ENCODE data around the gene RSRC1.

DNA sequence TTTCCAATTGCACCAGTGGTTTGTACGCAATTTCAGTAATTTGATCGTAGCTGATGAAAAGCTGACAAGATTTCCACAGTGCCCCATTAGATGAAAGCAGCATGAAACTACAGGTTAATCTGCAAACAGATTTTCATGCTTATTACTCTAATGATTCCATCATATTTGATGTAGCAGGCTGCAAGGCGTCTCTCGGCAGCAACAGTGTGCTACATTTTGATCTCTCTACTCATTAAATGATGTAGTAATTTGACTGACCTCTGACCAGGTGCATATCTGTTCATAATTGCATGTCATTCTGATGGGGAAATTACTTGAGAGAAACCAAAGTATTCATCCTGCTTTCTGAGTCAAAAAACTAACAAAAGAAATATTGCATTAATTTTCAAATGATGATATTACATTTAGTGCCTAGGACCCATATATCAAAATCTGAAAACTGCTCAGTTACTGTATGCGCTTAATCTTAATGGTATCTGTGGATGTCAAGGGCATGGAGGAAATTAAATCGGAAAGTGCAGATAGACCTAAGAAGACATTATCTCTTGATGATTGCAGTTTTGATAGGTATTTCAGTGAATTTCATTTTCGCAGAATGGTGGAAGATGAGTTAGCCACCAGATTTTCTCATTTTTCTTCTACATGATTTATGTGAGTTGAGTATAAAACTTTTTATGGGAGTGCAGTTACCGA lies 198.5 kb downstream of the RSRC1 start:
- TF ChIP-seq, protein P1, sequence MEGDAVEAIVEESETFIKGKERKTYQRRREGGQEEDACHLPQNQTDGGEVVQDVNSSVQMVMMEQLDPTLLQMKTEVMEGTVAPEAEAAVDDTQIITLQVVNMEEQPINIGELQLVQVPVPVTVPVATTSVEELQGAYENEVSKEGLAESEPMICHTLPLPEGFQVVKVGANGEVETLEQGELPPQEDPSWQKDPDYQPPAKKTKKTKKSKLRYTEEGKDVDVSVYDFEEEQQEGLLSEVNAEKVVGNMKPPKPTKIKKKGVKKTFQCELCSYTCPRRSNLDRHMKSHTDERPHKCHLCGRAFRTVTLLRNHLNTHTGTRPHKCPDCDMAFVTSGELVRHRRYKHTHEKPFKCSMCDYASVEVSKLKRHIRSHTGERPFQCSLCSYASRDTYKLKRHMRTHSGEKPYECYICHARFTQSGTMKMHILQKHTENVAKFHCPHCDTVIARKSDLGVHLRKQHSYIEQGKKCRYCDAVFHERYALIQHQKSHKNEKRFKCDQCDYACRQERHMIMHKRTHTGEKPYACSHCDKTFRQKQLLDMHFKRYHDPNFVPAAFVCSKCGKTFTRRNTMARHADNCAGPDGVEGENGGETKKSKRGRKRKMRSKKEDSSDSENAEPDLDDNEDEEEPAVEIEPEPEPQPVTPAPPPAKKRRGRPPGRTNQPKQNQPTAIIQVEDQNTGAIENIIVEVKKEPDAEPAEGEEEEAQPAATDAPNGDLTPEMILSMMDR (IDR thresholded peaks at IDR 0.05; ENCODE audit: low read depth, low read length, poor library complexity, severe bottlenecking): no peak
- TF ChIP-seq EZH2phosphoT487 (IDR thresholded peaks at IDR 0.05; ENCODE audit: borderline replicate concordance, low read length): no peak

All from DOHH2 (cell line).